Uterus (tissue), 4 donors: ENCODE data around the gene GALNT3. TPM values are rescaled to one million over a fixed set of nuclear protein-coding genes. Genes with fewer than 3 reads are reported as not detected.

Source experiments
- DNase-seq, 2 donors: peaks; one replicate each; pipeline ENCODE4 v3.0.0-alpha.2; 2019 to 2020
- H3K27ac ChIP-seq, 2 donors: fragments of 200-600 bp; sonication (generic); 1 replicate in 1 of 2; 2 replicates in 1 of 2; pipeline ENCODE4 v1.5.1; 2016 to 2018
- H3K27me3 ChIP-seq, 2 donors: fragments of 200-600 bp; sonication (generic); one replicate each; pipeline ENCODE4 v1.5.1; 2018 to 2019; ENCODE audit warnings: control low read depth in 1 of 2
- H3K36me3 ChIP-seq, 2 donors: fragments of 200-600 bp; sonication (generic); one replicate each; pipeline ENCODE4 v1.5.1; 2019; ENCODE audit warnings: control low read depth in 1 of 2
- H3K4me1 ChIP-seq, 2 donors: fragments of 200-600 bp; sonication (generic); one replicate each; pipeline ENCODE4 v1.5.1; 2018 to 2019; ENCODE audit warnings: control low read depth in 1 of 2
- H3K4me3 ChIP-seq, 2 donors: fragments of 200-600 bp; sonication (generic); 1 replicate in 1 of 2; 2 replicates in 1 of 2; pipeline ENCODE4 v1.5.1; 2018 to 2019; ENCODE audit warnings: mild to moderate bottlenecking in 1 of 2
- H3K9me3 ChIP-seq, 2 donors: fragments of 200-600 bp; sonication (generic); one replicate each; pipeline ENCODE4 v1.5.1; 2019; ENCODE audit warnings: control low read depth in 1 of 2
- POLR2A ChIP-seq, 2 donors: fragments of 450-650 bp; IDR thresholded peaks; one replicate each; pipeline ENCODE4 v1.6.1; 2016; ENCODE audit warnings: antibody characterized with exemption in 2 of 2, mild to moderate bottlenecking in 1 of 2, moderate library complexity in 1 of 2
- intact Hi-C: fragments of 100-400 bp; cut with DNase I; formaldehyde crosslinking; loops from one replicate; pipeline ENCODE4 v1.15.1; 2023; ENCODE audit warnings: low total_unique reads
- total RNA-seq, 4 donors: library from RNA; depleted of rRNA in 3 of 4; stranded (reverse); fragments of >200 nt in 3 of 4; gene quantifications; one replicate each; pipeline versions ENCODE4 v1.1.0 to v1.2.4, GENCODE V29; 2014 to 2023
- TF ChIP-seq, protein P1 (sequence below), 4 experiments: fragments of 200-600 bp in 2 of 4; fragments of 450-650 bp in 2 of 4; sonication (generic) in 2 of 4; IDR thresholded peaks; one replicate each; pipeline ENCODE4 v1.5.1; 2016 to 2019; ENCODE audit warnings: antibody characterized with exemption in 4 of 4, mild to moderate bottlenecking in 2 of 4, moderate library complexity in 1 of 4
- donor health status: DM: yes; HTN: yes; CAD: no.

GALNT3 gene
- total RNA-seq, 4 donors from 2014 or later, result 0.29 to 17.7 (median 1.6) TPM; not detected in 1

GRCh38 chr2:165796129-165796528 is 2.1 kb upstream of the GALNT3 start:
- peaks cover 0 to 3% of the 10 kb centered on the region in 2 donors for H3K4me1 ChIP-seq
- intact Hi-C loops, result no loop called here
- H3K27ac ChIP-seq, result no peak overlapping the region
- H3K4me3 ChIP-seq, result no peak overlapping the region
- TF ChIP-seq, protein P1, sequence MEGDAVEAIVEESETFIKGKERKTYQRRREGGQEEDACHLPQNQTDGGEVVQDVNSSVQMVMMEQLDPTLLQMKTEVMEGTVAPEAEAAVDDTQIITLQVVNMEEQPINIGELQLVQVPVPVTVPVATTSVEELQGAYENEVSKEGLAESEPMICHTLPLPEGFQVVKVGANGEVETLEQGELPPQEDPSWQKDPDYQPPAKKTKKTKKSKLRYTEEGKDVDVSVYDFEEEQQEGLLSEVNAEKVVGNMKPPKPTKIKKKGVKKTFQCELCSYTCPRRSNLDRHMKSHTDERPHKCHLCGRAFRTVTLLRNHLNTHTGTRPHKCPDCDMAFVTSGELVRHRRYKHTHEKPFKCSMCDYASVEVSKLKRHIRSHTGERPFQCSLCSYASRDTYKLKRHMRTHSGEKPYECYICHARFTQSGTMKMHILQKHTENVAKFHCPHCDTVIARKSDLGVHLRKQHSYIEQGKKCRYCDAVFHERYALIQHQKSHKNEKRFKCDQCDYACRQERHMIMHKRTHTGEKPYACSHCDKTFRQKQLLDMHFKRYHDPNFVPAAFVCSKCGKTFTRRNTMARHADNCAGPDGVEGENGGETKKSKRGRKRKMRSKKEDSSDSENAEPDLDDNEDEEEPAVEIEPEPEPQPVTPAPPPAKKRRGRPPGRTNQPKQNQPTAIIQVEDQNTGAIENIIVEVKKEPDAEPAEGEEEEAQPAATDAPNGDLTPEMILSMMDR (IDR thresholded peaks at IDR 0.05), result no peak
- TF ChIP-seq POLR2A (IDR thresholded peaks at IDR 0.05), result no peak
- no peak for DNase-seq
- no peaks in the 10 kb centered on the region for H3K36me3 ChIP-seq
- H3K9me3 ChIP-seq, result no peaks in the 10 kb centered on the region
- peaks cover 4% of the 10 kb centered on the region in 2 donors for H3K27me3 ChIP-seq

- TF ChIP-seq POLR2A (IDR thresholded peaks at IDR 0.05), result no peak
- TF ChIP-seq, protein P1 (IDR thresholded peaks at IDR 0.05), result no peak
- Histone ChIP-seq H3K4me1 (peaks cover 0 to 3% of the 10 kb centered on the region in 2 donors), H3K27ac (no peak overlapping the region), H3K36me3 (no peaks in the 10 kb centered on the region), H3K9me3 (no peaks in the 10 kb centered on the region), H3K4me3 (peak overlapping the region in 1 of 2 donors; percentile 33), H3K27me3 (peaks cover 4% of the 10 kb centered on the region in 2 donors)
- no peak for DNase-seq
- intact Hi-C loops, result no loop called here
These were observed 964 bp upstream of the GALNT3 start for GRCh38 chr2:165795011-165795410.

DNA sequence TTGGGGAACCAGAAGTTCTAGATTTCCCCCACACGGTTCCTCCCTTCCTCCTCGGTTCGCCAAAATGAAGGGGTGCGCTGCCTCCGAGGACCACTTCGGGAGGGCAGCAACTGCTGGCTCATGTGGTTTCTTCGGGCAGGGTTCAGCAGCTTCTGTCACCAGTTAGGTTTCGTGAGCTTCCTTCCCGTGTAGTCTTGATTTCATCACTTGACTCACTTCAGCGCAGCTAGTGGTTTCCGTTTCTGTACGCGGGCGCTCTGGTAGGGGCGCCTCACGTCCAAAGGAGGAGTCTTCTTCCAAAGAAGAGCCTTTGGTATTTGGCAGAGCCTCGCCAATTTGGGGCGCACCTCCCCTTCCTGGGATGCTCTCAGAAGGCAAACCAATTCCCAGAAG is 485 bp upstream of the GALNT3 start:
- Histone ChIP-seq H3K27ac (no peak overlapping the region), H3K9me3 (no peaks in the 10 kb centered on the region), H3K27me3 (peaks cover 4% of the 10 kb centered on the region in 2 donors), H3K4me1 (peaks cover 0 to 3% of the 10 kb centered on the region in 2 donors), H3K4me3 (peak overlapping the region; percentile 4 to 33), H3K36me3 (no peaks in the 10 kb centered on the region)
- TF ChIP-seq, protein P1 (IDR thresholded peaks at IDR 0.05), result no peak
- no peak for TF ChIP-seq POLR2A (IDR thresholded peaks at IDR 0.05)
- peak in 1 of 2 donors; percentile 14 for DNase-seq
- intact Hi-C loops, result no loop called here

DNA sequence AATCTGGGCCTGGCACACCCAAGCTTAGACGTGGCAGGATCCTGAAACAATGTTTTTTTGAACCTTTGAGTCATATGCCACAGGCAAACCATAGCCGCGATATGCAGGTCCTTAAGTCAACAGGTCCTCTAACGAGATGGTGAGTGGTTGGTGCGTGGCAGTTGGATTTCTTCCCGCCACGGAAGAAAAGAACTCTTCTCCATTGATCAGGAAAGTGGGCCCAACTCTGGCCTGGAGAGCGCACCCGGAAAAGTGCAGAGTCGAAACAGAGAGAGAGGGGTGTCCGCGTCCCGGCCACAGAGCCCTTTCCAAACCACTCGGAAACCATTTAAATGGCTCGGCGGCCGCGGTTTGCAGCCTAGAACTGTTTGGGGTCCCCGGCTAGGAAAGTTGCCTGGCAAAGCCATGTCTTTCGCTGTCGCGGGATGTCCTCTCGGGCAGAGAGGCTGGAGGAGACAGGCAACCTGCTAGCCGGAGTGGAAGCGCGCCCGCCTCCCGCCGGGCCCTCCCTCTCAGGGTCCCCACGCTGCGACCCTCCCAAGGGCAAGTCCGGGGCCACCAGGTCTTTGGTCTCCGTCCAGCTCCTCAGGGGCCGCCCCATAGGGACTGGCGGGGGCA is 777 bp downstream of the GALNT3 start:
- no peaks in the 10 kb centered on the region for H3K36me3 ChIP-seq
- intact Hi-C loops, result no loop called here
- no peaks in the 10 kb centered on the region for H3K9me3 ChIP-seq
- no peak for DNase-seq
- H3K4me3 ChIP-seq, result peak overlapping the region in 1 of 2 donors; percentile 33
- H3K27me3 ChIP-seq, result peaks cover 4% of the 10 kb centered on the region in 2 donors
- no peak for TF ChIP-seq POLR2A (IDR thresholded peaks at IDR 0.05)
- TF ChIP-seq, protein P1 (IDR thresholded peaks at IDR 0.05), result no peak
- H3K4me1 ChIP-seq, result peaks cover 0 to 3% of the 10 kb centered on the region in 2 donors
- no peak overlapping the region for H3K27ac ChIP-seq

DNA sequence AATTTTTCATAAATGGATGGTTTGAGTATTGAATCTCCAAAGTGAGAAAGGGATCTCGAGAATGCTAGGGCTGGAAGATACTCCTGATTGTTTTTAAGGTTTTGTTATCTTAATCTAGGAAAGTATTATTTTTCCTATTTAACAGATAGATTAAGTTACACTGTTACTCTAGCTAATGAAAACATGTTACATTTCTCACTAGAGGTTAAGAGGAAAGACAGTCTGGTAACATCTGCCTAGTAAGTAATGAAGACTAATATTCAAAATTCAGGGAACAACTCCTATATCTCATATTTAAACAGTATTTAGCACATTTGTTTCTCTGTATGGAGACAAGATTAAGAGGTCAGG is 2.0 kb downstream of the GALNT3 start:
- TF ChIP-seq POLR2A (IDR thresholded peaks at IDR 0.05), result no peak
- intact Hi-C loops, result no loop called here

More for the DNA sequence above, 2.0 kb downstream of the GALNT3 start:
- DNase-seq, result no peak
- Histone ChIP-seq H3K36me3 (no peaks in the 10 kb centered on the region), H3K4me1 (peaks cover 0 to 3% of the 10 kb centered on the region in 2 donors), H3K4me3 (no peak overlapping the region), H3K27ac (no peak overlapping the region), H3K27me3 (peaks cover 4% of the 10 kb centered on the region in 2 donors), H3K9me3 (no peaks in the 10 kb centered on the region)
